Suprapubic skin (tissue), 4 donors: ENCODE data around the gene GRK4. TPM values are rescaled to one million over a fixed set of nuclear protein-coding genes. Genes with fewer than 3 reads are reported as not detected.
A peak's percentile ranks its signal among the peaks of the same experiment; 100 is the strongest.

Experiments
- DNase-seq, 2 donors: peaks; one replicate each; pipeline ENCODE4 v3.0.0-alpha.2; 2019; ENCODE audit warnings: low spot score in 2 of 2
- H3K27ac ChIP-seq: fragments of 200-600 bp; sonication (generic); one replicate; pipeline ENCODE4 v1.5.1; 2019
- H3K27me3 ChIP-seq: fragments of 200-600 bp; sonication (generic); one replicate; pipeline ENCODE4 v1.5.1; 2019
- H3K36me3 ChIP-seq: fragments of 200-600 bp; sonication (generic); one replicate; pipeline ENCODE4 v1.5.1; 2019
- H3K4me1 ChIP-seq: fragments of 200-600 bp; sonication (generic); one replicate; pipeline ENCODE4 v1.5.1; 2019
- H3K4me3 ChIP-seq: fragments of 200-600 bp; sonication (generic); one replicate; pipeline ENCODE4 v1.5.1; 2019; ENCODE audit warnings: mild to moderate bottlenecking
- H3K9me3 ChIP-seq: fragments of 200-600 bp; sonication (generic); one replicate; pipeline ENCODE4 v1.5.1; 2019
- EP300 ChIP-seq: sonication (generic); formaldehyde crosslinking; IDR thresholded peaks from one replicate; pipeline ENCODE4 v1.6.1; 2017; ENCODE audit warnings: antibody characterized with exemption
- POLR2A ChIP-seq, 2 donors: fragments of 450-650 bp; IDR thresholded peaks; one replicate each; pipeline ENCODE4 v1.6.1; 2017; ENCODE audit warnings: antibody characterized with exemption in 2 of 2, mild to moderate bottlenecking in 2 of 2, moderate library complexity in 2 of 2
- POLR2AphosphoS5 ChIP-seq, 3 donors: sonication (generic); formaldehyde crosslinking; IDR thresholded peaks; one replicate each; pipeline ENCODE4 v1.6.1; 2017; ENCODE audit warnings: antibody characterized with exemption in 3 of 3
- WGBS: methylation state at CpG from one replicate; pipeline ENCODE4 v1.1.5; 2018; 5-methylcytosine and 5-hydroxymethylcytosine counted together
- total RNA-seq, 4 donors: library from RNA; depleted of rRNA; stranded (reverse); fragments of >200 nt; gene quantifications; one replicate each; pipeline ENCODE4 v1.1.0, GENCODE V29; 2016
- TF ChIP-seq, protein P1 (sequence below), 2 donors: fragments of 200-600 bp in 1 of 2; fragments of 450-650 bp in 1 of 2; sonication (generic) in 1 of 2; IDR thresholded peaks; one replicate each; pipeline ENCODE4 v1.5.1; 2016 to 2019; ENCODE audit warnings: antibody characterized with exemption in 2 of 2, mild to moderate bottlenecking in 1 of 2, moderate library complexity in 1 of 2

The GRK4 gene
- total RNA-seq, 4 donors from 2014 or later = 3.3 to 8.0 (median 4.6) TPM

DNA sequence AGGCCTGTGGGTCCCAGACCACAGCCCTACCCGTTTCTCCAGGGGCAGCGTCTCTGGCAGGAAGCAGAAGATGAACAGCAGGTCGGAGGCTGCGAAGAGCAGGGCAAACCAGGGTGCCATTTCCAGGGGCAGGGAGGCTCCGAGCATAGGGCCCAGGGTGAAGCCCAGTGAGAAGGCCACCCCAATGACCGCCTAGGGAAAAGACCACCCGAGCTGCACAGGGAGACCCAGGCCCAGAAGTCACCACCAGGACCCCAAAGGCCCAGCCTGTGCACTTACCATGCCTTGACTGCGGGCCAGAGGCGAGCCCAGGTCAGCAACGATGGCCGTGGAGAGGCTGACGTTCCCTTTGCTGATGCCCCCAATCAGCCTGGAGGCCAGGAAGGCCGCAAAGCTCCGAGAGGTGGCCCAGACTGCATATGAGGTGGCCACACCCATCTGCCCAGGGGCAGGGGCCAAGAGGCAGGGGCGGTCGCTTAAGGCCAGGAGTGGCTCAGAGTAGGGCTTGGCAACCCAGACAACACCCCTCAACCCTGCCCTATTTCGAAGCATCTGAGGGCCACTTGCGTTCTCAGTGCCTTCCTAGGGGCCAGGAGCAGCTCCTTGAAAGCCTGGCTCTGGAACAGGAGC, 30.9 kb upstream of the GRK4 start:
- H3K27me3 ChIP-seq = no peaks in the 10 kb centered on the region
- WGBS = 76% methylated on average over 10 of the region's 18 CpGs
- H3K9me3 ChIP-seq = no peaks in the 10 kb centered on the region
- peaks cover 45% of the 10 kb centered on the region for H3K36me3 ChIP-seq
- DNase-seq = peak; percentile 71 to 77
- no peak for TF ChIP-seq POLR2AphosphoS5 (IDR thresholded peaks at IDR 0.05)
- no peak for TF ChIP-seq POLR2A (IDR thresholded peaks at IDR 0.05)
- TF ChIP-seq, protein P1, sequence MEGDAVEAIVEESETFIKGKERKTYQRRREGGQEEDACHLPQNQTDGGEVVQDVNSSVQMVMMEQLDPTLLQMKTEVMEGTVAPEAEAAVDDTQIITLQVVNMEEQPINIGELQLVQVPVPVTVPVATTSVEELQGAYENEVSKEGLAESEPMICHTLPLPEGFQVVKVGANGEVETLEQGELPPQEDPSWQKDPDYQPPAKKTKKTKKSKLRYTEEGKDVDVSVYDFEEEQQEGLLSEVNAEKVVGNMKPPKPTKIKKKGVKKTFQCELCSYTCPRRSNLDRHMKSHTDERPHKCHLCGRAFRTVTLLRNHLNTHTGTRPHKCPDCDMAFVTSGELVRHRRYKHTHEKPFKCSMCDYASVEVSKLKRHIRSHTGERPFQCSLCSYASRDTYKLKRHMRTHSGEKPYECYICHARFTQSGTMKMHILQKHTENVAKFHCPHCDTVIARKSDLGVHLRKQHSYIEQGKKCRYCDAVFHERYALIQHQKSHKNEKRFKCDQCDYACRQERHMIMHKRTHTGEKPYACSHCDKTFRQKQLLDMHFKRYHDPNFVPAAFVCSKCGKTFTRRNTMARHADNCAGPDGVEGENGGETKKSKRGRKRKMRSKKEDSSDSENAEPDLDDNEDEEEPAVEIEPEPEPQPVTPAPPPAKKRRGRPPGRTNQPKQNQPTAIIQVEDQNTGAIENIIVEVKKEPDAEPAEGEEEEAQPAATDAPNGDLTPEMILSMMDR (IDR thresholded peaks at IDR 0.05) = no peak
- no peak for TF ChIP-seq EP300
- peaks cover 57% of the 10 kb centered on the region for H3K4me1 ChIP-seq
- H3K27ac ChIP-seq = peak overlapping the region; percentile 89
- peak overlapping the region; percentile 89 for H3K4me3 ChIP-seq

DNA sequence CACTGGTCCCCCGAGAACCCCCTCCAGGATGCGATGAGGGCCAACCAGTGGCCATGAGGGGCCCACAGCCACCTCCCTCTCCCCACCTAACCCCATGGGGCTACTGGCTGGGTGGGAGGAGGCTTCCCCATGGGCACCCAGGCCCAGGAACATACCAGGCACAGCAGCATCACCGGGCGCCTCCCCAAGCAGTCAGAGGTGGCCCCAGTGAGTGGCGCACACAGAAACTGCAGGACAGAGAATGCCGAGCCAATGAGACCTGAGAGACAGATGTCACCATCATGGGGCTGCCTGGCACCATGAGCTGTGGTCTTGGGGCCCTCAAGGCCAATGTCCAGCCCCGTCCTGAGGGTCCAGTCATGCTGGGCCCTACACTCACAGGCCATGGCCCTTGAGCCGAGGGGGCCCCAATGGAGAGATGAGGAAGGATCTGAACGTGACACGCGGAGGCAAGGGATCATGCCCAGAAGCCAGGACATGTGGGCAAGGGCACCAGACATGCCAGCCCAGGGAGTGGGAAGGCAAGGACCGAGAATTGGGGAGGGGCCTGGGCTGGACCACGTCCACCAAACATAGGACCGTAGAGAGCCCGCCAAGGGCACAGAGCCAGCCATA, 30.3 kb upstream of the GRK4 start:
- H3K4me1 ChIP-seq = peaks cover 63% of the 10 kb centered on the region
- 73% methylated on average over 9 of the region's 15 CpGs for WGBS
- DNase-seq = peak in 1 of 2 donors; percentile 80
- no peaks in the 10 kb centered on the region for H3K27me3 ChIP-seq
- peak overlapping the region; percentile 89 for H3K4me3 ChIP-seq
- peaks cover 44% of the 10 kb centered on the region for H3K36me3 ChIP-seq
- peak overlapping the region; percentile 89 for H3K27ac ChIP-seq
- TF ChIP-seq, protein P1 (IDR thresholded peaks at IDR 0.05) = no peak
- TF ChIP-seq POLR2A (IDR thresholded peaks at IDR 0.05) (no peak), EP300 (no peak), POLR2AphosphoS5 (IDR thresholded peaks at IDR 0.05) (no peak)
- no peaks in the 10 kb centered on the region for H3K9me3 ChIP-seq

DNA sequence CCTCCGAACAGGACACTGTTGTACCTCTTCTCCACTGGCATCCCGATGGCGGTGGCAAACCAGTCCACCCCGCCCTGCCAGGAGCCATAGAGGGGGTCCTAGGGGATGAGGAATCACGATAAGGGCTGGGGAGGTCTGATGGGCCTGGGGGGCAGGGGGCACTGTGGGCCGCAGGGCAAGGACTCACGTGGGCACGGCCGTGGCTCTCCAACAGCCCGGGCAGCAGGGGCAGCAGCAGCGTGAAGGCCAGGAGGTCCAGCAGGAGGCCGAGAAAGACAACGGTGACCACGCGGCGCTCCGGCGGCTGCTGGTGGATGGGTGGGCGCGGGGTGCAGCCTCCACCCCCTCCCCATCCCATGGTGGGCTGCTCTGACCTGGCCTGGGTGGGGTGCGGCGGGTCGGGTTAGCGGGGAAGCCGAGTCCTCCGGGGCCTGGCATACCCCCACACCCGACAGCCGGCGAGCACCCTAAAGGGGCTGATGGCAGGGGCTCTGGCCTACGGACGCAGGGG, 29.8 kb upstream of the GRK4 start:
- H3K4me1 ChIP-seq = peaks cover 63% of the 10 kb centered on the region
- H3K4me3 ChIP-seq = peak overlapping the region; percentile 89
- H3K9me3 ChIP-seq = no peaks in the 10 kb centered on the region
- TF ChIP-seq EP300 (no peak), POLR2AphosphoS5 (IDR thresholded peaks at IDR 0.05) (no peak), POLR2A (IDR thresholded peaks at IDR 0.05) (no peak)
- TF ChIP-seq, protein P1 (IDR thresholded peaks at IDR 0.05) = no peak
- peaks cover 44% of the 10 kb centered on the region for H3K36me3 ChIP-seq
- peak; percentile 80 to 83 for DNase-seq
- peak overlapping the region; percentile 89 for H3K27ac ChIP-seq
- 30% methylated on average over 2 of the region's 31 CpGs for WGBS
- no peaks in the 10 kb centered on the region for H3K27me3 ChIP-seq

DNA sequence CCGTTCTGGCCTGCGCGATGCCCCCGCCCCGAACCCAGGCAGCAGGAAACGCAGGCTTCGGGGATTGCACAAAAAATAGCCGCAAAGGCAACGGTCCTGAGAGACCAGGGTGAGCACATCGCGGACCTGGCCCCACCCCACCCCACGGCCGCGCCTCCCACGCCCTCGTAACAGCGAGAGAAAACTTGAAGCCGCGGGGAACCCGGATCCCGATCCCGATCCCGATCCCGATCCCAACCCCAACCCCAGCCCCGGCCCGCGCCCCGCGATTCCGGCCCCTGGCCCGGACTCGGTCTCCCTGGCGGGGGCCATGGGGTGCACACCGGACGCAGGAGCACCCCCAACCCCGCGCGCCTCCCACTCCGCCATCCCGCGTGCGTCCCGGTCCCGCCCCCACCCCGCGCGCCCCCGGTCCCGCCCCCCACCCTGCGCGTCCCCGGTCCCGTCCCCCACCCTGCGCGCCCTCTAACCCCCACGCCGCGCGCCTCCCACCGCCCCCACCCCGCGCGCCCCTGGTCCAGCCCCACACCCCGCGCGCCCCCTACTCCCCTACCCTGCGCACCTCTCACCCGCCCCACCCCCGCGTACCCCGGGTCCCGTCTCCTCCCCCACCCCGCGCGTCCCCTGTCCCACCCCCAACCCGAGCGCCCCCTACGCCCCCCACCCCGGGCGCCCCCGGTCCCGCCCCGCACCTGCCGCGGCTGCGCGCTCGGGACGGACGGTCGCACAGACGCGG, 29.1 kb upstream of the GRK4 start:
- TF ChIP-seq POLR2AphosphoS5 (IDR thresholded peaks at IDR 0.05) (no peak), EP300 (no peak), POLR2A (IDR thresholded peaks at IDR 0.05) (no peak)
- TF ChIP-seq, protein P1 (IDR thresholded peaks at IDR 0.05) = no peak
- peak; percentile 87 to 90 for DNase-seq
- Histone ChIP-seq H3K4me3 (peak overlapping the region; percentile 89), H3K4me1 (peaks cover 63% of the 10 kb centered on the region), H3K27ac (peak overlapping the region; percentile 89), H3K27me3 (no peaks in the 10 kb centered on the region), H3K36me3 (peaks cover 44% of the 10 kb centered on the region), H3K9me3 (no peaks in the 10 kb centered on the region)
- 3% methylated on average over 24 of the region's 93 CpGs for WGBS
